ENCODE measurements around the gene TENM3.
"Not testable (repeated sequence)": the region's sequence is repeated elsewhere in the genome, so short reads cannot be mapped to it uniquely, and the experiment has no call there.

Gene TENM3

DNA sequence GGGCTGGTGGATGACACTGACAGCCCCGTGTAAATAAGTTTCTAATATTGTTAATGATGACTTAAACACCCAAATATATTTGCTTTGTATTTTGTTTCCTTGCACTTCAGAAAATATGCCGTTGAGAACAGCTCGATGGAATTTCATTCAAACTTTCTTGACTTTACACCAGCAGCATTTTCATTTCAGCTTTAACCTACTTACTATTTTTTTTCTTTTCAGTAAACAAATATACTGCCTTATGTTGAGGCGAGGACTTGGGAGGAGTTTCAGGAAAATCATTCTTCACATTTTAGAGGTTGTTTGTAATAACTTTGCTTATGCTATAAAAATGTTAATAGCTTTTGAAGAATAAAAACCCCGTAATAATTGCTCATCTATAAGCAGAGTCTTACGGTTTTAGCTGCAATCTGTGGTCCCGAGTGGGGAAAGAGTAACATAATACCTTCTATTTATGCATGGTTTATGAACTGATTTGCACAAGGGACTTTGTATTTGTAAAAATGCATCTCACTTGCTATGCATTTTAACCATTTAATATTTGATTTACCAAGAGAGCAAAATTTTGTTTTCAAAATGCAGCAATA is 14.1 kb upstream of the TENM3 start:
- no peak for DNase-seq (ENCODE audit: low spot score)

DNA sequence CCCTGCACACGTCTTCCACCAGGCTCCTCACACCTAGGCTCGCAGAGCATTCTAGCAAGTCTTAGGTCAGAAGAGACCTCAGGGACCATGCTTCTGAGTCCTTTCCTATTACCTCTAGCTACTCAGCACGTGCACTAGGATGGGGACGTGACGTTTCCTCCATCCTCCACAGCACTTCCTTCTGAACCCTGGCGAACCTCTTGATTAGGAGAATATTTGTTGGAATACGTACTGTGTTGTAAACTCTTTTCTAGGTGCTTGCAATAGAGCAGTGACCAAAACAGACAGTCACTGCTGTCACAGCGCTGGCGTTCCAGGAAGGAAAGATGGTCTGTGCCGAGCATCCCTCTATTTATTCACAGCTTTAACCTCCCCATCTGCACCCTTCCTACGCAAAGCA is 12.9 kb upstream of the TENM3 start:
- DNase-seq (ENCODE audit: low spot score) = peak; percentile 8

- DNase-seq (ENCODE audit: low spot score) = no peak
Observed at GRCh38 chr4:182231080-182231479, 12.1 kb upstream of the TENM3 start.

- no peak for DNase-seq (ENCODE audit: low spot score)
Observed at GRCh38 chr4:182231496-182231895, 11.7 kb upstream of the TENM3 start.

DNA sequence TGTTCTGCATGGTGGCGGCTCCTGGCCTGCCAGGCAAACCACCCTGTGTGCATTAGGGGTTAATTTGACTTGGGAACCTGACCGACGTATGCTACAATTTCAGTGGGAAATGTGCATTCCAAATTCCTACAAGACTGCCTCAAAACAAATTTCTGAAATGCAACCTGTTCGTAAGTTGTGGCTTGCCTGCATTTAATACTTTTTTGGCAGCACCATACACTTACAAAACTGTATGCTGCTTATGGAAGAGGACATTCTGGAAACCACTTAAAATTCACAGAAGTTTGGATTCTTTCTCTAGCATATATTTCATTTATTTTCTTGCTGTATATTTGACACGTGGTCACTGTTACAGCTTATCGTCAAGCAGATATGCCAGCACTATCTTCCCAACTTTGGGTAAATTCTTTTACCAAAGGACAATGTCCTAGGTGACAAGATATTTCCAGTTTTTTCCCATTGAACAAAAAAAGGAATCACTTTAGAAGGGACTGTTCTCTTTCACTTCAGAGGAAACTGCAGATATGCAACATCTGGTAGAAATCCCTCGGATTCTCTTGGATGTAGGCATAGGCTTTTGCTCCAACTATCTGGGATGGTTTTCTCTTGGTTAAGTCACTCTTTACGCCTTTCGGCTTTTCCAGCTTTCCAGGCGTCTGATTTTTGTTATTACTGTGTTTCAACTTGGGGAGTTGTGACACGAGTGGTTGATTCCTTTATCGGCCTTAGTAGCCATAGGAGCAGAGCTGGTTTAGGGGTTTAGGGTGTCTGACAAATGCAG is 9.7 kb upstream of the TENM3 start:
- DNase-seq (ENCODE audit: low spot score) = no peak

DNA sequence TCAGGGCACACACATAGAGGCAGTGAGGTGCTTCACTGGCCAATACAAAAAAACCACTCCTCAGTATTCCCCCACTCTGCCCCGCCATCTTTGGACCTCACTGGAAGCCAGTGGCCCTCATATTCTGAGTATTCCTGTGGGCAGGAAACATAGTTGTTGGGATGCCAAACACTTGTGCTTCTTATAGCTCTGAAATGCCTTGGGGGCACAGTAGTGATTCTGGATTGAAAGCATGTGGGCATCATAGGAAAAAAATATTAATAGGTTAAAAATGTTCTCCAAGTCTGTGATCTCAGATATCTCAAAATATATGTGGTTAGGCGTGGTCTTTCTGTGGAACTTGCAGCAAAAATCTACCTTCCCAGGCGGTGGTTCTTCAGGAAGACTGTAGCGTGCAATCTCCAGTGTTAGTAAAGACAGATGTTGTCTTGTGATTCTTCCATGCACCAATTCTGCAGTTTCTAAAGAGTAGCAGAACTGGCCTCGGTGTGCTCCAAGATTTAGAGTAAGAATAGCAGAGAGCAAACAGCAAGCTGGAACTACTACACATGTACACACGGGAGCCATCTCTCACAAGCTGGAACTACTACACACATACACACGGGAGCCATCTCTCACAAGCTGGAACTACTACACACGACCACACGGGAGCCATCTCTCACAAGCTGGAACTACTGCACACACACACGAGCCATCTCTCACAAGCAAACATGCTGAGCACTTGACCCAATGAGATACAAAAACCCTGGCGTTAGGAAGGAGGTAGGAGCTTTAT is 8.0 kb upstream of the TENM3 start:
- no peak for DNase-seq (ENCODE audit: low spot score)

- no peak for DNase-seq (ENCODE audit: low spot score)
Observed at GRCh38 chr4:182236186-182236585, 7.0 kb upstream of the TENM3 start.

GRCh38 chr4:182237010-182237409 is 6.2 kb upstream of the TENM3 start:
- not testable (repeated sequence) for DNase-seq (ENCODE audit: low spot score)

DNA sequence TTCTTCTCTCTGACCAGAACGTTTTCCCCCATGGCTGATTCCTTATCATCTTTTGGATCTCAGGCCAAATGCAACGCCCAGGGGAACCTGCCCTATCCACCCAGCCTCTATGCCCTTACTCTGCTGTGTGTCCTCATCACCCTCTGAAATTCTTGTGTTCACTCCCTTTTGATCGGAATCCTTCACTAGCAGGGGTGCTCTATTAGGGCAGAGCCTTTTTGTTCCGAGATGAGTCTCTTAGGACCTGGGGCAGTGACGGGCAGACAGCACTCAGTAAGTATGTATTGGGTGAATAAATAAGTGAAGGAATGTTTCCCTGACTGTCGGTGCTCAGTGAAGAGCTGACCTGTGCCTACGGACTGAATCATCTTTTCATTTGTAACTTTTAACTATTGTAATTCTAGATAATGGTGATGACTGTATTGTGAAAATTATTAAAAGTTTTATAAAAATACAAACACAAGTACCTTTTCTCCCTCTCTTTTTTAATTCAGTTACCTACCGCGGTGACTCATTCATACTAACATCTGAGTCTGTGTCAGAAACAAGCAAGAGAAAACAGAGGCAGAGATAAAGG is 4.8 kb upstream of the TENM3 start:
- no peak for DNase-seq (ENCODE audit: low spot score)

DNA sequence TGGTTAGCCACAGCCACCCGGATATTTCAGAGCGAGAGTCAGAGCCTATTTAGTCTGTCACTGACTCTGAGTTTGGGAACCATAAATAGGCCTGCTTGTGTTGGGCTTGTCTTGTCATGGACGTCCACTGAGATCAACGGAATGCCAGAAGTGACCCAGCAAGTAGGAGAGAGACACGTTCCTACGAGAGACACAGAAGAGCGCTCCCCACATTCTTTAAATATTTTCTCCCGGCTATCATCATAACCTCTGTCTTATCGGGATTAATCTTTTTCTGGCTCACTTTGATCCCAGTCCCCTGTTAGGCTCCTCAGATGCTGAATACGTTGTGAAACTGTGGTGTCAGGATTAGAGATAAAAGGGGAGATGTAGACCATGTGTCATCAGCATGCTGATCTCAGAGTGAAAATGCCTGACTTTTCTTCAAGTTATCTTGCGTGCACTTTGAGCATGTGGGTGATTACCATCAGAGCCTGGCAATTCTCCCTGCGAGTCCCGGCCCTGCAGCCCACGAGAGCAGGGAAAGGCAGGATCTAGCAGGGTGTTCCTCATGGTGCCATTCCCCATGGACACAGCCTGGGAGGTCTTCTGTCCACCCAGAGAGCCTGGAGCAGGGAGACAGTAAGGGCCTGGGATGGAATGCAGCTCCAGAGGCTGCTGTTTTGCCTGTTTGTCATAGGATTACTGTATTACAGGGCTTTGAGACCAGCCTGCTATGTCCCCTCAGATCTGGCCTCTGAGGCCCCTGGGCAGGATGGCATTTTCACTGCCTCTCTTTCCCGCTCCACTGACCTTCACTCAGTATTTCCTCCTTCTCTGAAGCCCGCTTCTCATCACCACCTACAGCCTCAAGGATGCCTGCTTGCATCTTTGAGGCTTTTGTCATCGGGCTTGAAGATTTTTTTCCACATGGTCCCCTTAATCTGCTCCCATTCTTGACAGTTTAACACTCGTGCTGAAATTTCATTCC is 2.8 kb upstream of the TENM3 start:
- no peak for DNase-seq (ENCODE audit: low spot score)

DNA sequence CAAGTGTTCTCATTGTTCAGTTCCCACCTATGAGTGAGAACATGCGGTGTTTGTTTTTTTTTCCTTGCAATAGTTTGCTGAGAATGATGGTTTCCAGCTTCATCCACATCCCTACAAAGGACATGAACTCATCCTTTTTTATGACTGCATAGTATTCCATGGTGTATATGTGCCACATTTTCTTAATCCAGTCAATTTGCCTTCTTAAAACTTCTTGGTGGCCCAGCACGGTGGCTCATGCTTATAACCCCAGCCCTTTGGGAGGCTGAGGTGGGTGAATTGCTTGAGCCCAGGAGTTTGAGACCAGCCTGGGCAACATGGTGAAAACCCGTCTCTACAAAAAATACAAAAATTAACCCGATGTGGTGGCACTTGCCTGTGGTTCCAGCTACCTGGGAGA is 942 bp upstream of the TENM3 start:
- DNase-seq (ENCODE audit: low spot score) = not testable (repeated sequence)

- DNase-seq (ENCODE audit: low spot score) = no peak
Observed at GRCh38 chr4:182242787-182243186, 415 bp upstream of the TENM3 start.

DNA sequence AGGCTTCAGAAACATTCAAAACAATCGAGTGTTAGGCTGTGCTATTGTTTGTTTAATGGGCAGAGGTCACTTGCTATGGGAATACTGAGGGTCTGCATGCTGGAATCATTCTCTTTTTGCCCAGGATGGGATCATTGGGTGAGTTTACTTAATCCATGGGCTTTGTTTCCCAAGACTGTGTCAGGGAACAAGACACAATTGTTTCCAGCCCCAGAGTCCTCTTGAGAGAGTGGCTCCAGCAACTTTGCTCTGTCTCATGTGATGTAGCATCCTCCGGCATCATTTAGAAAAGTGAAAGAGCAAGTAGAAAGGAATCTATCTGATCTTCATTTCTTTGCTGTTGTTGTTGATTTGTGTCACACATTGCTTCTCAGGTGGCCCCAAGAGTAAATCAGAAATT is 1.8 kb downstream of the TENM3 start:
- DNase-seq (ENCODE audit: low spot score) = no peak

GRCh38 chr4:182245541-182246215 is 2.5 kb downstream of the TENM3 start:
- DNase-seq (ENCODE audit: low spot score) = no peak

GRCh38 chr4:182246401-182247205 is 3.4 kb downstream of the TENM3 start:
- peak; percentile 5 for DNase-seq (ENCODE audit: low spot score)

DNA sequence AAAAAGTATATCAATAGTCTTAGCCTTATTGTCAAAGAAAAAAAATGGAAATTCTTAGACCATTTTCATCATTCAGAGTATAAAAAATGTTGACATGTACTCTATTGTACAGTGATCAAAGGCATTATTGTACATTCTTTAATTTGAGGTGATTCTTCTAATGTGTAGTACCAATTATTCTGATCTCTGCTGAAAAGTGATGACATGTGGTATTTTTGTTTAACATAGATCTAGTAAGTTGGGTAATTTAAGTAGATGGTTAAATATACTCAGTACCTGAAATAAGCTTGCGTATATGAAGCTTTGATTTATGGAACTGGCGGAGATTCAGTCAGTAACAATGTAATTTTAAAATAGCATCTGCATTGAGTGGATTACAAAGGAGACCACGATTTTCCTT is 5.1 kb downstream of the TENM3 start:
- DNase-seq (ENCODE audit: low spot score) = no peak

DNA sequence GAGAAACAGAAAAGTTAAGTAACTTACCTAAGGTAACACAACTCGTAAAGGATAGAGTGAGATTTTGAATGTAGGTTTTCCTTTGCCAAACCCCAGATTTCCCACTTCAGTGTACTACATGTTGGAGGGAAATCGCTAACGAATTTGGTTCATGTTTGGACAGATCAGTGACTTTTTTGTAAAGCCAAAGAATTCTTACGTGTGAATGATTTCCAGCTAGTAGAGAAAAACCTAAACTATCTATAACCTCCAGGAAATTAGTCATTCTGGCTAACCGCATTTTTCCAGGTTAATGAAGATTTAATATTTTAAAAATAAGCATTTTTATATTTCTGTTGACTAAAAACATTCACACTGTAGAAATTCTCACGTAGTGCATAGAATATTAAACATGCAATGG is 7.2 kb downstream of the TENM3 start:
- DNase-seq (ENCODE audit: low spot score) = no peak

- DNase-seq (ENCODE audit: low spot score) = no peak
Observed at GRCh38 chr4:182251116-182251515, 7.9 kb downstream of the TENM3 start.

- DNase-seq (ENCODE audit: low spot score) = no peak
Observed at GRCh38 chr4:182252220-182252619, 9.0 kb downstream of the TENM3 start.
